Measurements from ENCODE around the gene OR10A7. TPM values are rescaled to one million over a fixed set of nuclear protein-coding genes. Genes with fewer than 3 reads are reported as not detected.

Gene OR10A7
- total RNA-seq, 1 experiment from 2014 or later: not detected

DNA sequence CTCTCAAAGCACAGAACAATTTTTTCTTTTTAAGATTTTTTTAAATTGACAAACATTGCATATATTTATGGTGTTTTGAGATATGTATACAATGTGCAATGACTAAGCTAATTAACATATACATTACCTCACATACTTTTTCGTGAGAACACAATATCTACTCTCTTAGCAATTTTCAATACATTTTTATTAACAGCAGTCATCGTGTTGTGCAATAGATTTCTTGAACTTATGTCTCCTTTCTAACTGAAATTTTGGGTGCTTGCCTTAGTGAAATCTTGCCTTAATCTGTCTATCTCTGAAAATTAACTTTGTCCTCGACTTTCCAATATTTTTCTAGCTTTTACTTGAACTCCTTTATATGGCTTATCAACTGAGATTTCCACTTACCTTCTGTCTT lies 6.8 kb downstream of the OR10A7 start:
- no TSS peak for BruUV-seq (replicated peaks)
- ChIA-PET CTCF (no interaction called here), POLR2A (no interaction called here)
- DNase-seq (ENCODE audit: low read depth, low spot score) (no peak), ATAC-seq (no peak)
- H3K36me3 ChIP-seq (ENCODE audit: control insufficient read depth, insufficient read depth, low read length): no peaks in the 10 kb centered on the region; the same call in 1 of the 2 replicates
- H3K4me1 ChIP-seq (ENCODE audit: control insufficient read depth, insufficient read depth, low read length): no peaks in the 10 kb centered on the region
- no peaks in the 10 kb centered on the region for H3K9me3 ChIP-seq (ENCODE audit: control insufficient read depth, insufficient read depth, low read depth, low read length)
- intact Hi-C loops (cut with micrococcal nuclease; ENCODE audit: unreplicated experiment): no loop called here
- TF ChIP-seq, protein P1, sequence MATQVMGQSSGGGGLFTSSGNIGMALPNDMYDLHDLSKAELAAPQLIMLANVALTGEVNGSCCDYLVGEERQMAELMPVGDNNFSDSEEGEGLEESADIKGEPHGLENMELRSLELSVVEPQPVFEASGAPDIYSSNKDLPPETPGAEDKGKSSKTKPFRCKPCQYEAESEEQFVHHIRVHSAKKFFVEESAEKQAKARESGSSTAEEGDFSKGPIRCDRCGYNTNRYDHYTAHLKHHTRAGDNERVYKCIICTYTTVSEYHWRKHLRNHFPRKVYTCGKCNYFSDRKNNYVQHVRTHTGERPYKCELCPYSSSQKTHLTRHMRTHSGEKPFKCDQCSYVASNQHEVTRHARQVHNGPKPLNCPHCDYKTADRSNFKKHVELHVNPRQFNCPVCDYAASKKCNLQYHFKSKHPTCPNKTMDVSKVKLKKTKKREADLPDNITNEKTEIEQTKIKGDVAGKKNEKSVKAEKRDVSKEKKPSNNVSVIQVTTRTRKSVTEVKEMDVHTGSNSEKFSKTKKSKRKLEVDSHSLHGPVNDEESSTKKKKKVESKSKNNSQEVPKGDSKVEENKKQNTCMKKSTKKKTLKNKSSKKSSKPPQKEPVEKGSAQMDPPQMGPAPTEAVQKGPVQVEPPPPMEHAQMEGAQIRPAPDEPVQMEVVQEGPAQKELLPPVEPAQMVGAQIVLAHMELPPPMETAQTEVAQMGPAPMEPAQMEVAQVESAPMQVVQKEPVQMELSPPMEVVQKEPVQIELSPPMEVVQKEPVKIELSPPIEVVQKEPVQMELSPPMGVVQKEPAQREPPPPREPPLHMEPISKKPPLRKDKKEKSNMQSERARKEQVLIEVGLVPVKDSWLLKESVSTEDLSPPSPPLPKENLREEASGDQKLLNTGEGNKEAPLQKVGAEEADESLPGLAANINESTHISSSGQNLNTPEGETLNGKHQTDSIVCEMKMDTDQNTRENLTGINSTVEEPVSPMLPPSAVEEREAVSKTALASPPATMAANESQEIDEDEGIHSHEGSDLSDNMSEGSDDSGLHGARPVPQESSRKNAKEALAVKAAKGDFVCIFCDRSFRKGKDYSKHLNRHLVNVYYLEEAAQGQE (IDR thresholded peaks at IDR 0.05; ENCODE audit: insufficient read depth in 1 of 2, low read depth in 2 of 2, low read length in 1 of 2): no peak
- no peak for TF ChIP-seq TCF7L2 (IDR thresholded peaks at IDR 0.05; ENCODE audit: low read depth, low read length)
- TF ChIP-seq SIN3A (IDR thresholded peaks at IDR 0.05; ENCODE audit: borderline replicate concordance, insufficient read depth, low read depth, low read length): no peak
- TF ChIP-seq, protein P2, sequence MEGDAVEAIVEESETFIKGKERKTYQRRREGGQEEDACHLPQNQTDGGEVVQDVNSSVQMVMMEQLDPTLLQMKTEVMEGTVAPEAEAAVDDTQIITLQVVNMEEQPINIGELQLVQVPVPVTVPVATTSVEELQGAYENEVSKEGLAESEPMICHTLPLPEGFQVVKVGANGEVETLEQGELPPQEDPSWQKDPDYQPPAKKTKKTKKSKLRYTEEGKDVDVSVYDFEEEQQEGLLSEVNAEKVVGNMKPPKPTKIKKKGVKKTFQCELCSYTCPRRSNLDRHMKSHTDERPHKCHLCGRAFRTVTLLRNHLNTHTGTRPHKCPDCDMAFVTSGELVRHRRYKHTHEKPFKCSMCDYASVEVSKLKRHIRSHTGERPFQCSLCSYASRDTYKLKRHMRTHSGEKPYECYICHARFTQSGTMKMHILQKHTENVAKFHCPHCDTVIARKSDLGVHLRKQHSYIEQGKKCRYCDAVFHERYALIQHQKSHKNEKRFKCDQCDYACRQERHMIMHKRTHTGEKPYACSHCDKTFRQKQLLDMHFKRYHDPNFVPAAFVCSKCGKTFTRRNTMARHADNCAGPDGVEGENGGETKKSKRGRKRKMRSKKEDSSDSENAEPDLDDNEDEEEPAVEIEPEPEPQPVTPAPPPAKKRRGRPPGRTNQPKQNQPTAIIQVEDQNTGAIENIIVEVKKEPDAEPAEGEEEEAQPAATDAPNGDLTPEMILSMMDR (IDR thresholded peaks at IDR 0.05): no peak
- no peak for TF ChIP-seq POLR2AphosphoS5 (IDR thresholded peaks at IDR 0.05; ENCODE audit: low read depth, low read length)
- H3K4me3 ChIP-seq (ENCODE audit: low read depth in 2 of 2, low read length in 2 of 2): no peak overlapping the region
- in situ Hi-C loops (cut with HindIII; ENCODE audit: low pct_unique_long_range_greater_than_20kb, low sequenced_read_pairs): no loop called here
- no peak overlapping the region for H3K27ac ChIP-seq (ENCODE audit: low read length)
- H3K27me3 ChIP-seq (ENCODE audit: control insufficient read depth, insufficient read depth, low read length): no peaks in the 10 kb centered on the region; the same call in 1 of the 2 replicates

DNA sequence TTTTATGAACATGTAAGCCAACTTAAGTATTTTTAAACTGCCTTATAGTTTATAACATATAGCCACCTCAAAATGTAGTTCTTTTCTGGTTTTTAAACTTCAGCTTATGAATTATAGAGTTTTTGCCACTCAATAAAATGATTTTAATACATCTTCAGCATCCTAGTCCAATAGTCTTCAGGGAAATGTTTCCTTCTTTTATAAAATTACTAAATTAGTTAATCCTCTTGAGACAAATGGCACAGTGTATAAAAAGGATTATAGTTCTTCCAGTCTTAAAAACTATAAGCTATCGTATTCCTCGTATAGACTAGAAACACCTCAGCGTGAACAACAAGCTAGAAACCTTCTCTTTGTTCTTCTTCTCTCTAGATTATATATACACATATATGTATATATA lies 23.5 kb downstream of the OR10A7 start, which contains the start of gene OR6C74:
TSS of gene OR6C74 (plus strand) at position 301 of the 400 bp plus-strand sequence. CDS start 2,679 bp downstream, outside the sequence.
- ChIA-PET POLR2A (no interaction called here), CTCF (no interaction called here)
- no peaks in the 10 kb centered on the region for H3K36me3 ChIP-seq (ENCODE audit: control insufficient read depth, insufficient read depth, low read length)
- no TSS peak for BruUV-seq (replicated peaks)
- intact Hi-C loops (cut with micrococcal nuclease; ENCODE audit: unreplicated experiment) (no loop called here), in situ Hi-C loops (cut with HindIII; ENCODE audit: low pct_unique_long_range_greater_than_20kb, low sequenced_read_pairs) (no loop called here)
- no peaks in the 10 kb centered on the region for H3K9me3 ChIP-seq (ENCODE audit: control insufficient read depth, insufficient read depth, low read depth, low read length)
- TF ChIP-seq, protein P1 (IDR thresholded peaks at IDR 0.05; ENCODE audit: insufficient read depth in 1 of 2, low read depth in 2 of 2, low read length in 1 of 2): no peak
- TF ChIP-seq TCF7L2 (IDR thresholded peaks at IDR 0.05; ENCODE audit: low read depth, low read length) (no peak), POLR2AphosphoS5 (IDR thresholded peaks at IDR 0.05; ENCODE audit: low read depth, low read length) (no peak), SIN3A (IDR thresholded peaks at IDR 0.05; ENCODE audit: borderline replicate concordance, insufficient read depth, low read depth, low read length) (no peak)
- TF ChIP-seq, protein P2 (IDR thresholded peaks at IDR 0.05): no peak
- H3K27ac ChIP-seq (ENCODE audit: low read length): no peak within 1 kb of the TSS
- H3K27me3 ChIP-seq (ENCODE audit: control insufficient read depth, insufficient read depth, low read length): no peaks in the 10 kb centered on the region
- DNase-seq (ENCODE audit: low read depth, low spot score): no peak
- ATAC-seq: no peak
- no peaks in the 10 kb centered on the region for H3K4me1 ChIP-seq (ENCODE audit: control insufficient read depth, insufficient read depth, low read length)
- H3K4me3 ChIP-seq (ENCODE audit: low read depth in 2 of 2, low read length in 2 of 2): no peak within 1 kb of the TSS
